Measurements from ENCODE around the gene GRAMD4. TPM values are rescaled to one million over a fixed set of nuclear protein-coding genes. Genes with fewer than 3 reads are reported as not detected.

The GRAMD4 gene
- total RNA-seq, 1 donor from 2014 or later = 16.8 TPM

GRCh38 chr22:46681010-46681409, 60.8 kb downstream of the GRAMD4 start:
- Histone ChIP-seq H3K36me3 (ENCODE audit: control insufficient read depth, insufficient read depth, low read length) (no peaks in the 10 kb centered on the region), H3K27me3 (ENCODE audit: control insufficient read depth, insufficient read depth, low read length) (no peaks in the 10 kb centered on the region), H3K4me3 (ENCODE audit: low read depth, low read length) (no peak overlapping the region)
- peak; percentile 51 for TF ChIP-seq CTCF (IDR thresholded peaks at IDR 0.05; ENCODE audit: insufficient read depth, low read length, severe bottlenecking)
- FAIRE-seq (no peak), DNase-seq (ENCODE audit: low read depth) (no peak)

- Histone ChIP-seq H3K4me3 (ENCODE audit: low read depth, low read length) (no peak overlapping the region), H3K27me3 (ENCODE audit: control insufficient read depth, insufficient read depth, low read length) (no peaks in the 10 kb centered on the region), H3K36me3 (ENCODE audit: control insufficient read depth, insufficient read depth, low read length) (peaks cover 2% of the 10 kb centered on the region)
- TF ChIP-seq CTCF (IDR thresholded peaks at IDR 0.05; ENCODE audit: insufficient read depth, low read length, severe bottlenecking) = no peak
- FAIRE-seq (no peak), DNase-seq (ENCODE audit: low read depth) (no peak)
Measured at GRCh38 chr22:46682011-46682731, 62.0 kb downstream of the GRAMD4 start.

- no peaks in the 10 kb centered on the region for H3K27me3 ChIP-seq (ENCODE audit: control insufficient read depth, insufficient read depth, low read length)
- peaks cover 2% of the 10 kb centered on the region for H3K36me3 ChIP-seq (ENCODE audit: control insufficient read depth, insufficient read depth, low read length)
- DNase-seq (ENCODE audit: low read depth) = no peak
- no peak for FAIRE-seq
- no peak for TF ChIP-seq CTCF (IDR thresholded peaks at IDR 0.05; ENCODE audit: insufficient read depth, low read length, severe bottlenecking)
- H3K4me3 ChIP-seq (ENCODE audit: low read depth, low read length) = no peak overlapping the region
Measured at GRCh38 chr22:46684706-46685105, 64.5 kb downstream of the GRAMD4 start.

GRCh38 chr22:46686221-46687047, 66.2 kb downstream of the GRAMD4 start:
- H3K27me3 ChIP-seq (ENCODE audit: control insufficient read depth, insufficient read depth, low read length) = no peaks in the 10 kb centered on the region
- FAIRE-seq (no peak), DNase-seq (ENCODE audit: low read depth) (no peak)
- peaks cover 4% of the 10 kb centered on the region for H3K36me3 ChIP-seq (ENCODE audit: control insufficient read depth, insufficient read depth, low read length)
- TF ChIP-seq CTCF (IDR thresholded peaks at IDR 0.05; ENCODE audit: insufficient read depth, low read length, severe bottlenecking) = no peak
- no peak overlapping the region for H3K4me3 ChIP-seq (ENCODE audit: low read depth, low read length)

GRCh38 chr22:46687048-46687444, 66.9 kb downstream of the GRAMD4 start:
- no peak for DNase-seq (ENCODE audit: low read depth)
- Histone ChIP-seq H3K36me3 (ENCODE audit: control insufficient read depth, insufficient read depth, low read length) (peaks cover 6% of the 10 kb centered on the region), H3K4me3 (ENCODE audit: low read depth, low read length) (no peak overlapping the region), H3K27me3 (ENCODE audit: control insufficient read depth, insufficient read depth, low read length) (no peaks in the 10 kb centered on the region)
- no peak for TF ChIP-seq CTCF (IDR thresholded peaks at IDR 0.05; ENCODE audit: insufficient read depth, low read length, severe bottlenecking)
- FAIRE-seq = no peak

Measured in bronchial epithelial cell (primary cell).